ENCODE results near the gene LSM14B.

The LSM14B gene

GRCh38 chr20:62148908-62149314, 26.6 kb downstream of the LSM14B start:
- no peak overlapping the region for H3K27ac ChIP-seq
- TF ChIP-seq CTCF (IDR thresholded peaks at IDR 0.05): no peak
- no peak for TF ChIP-seq ZFX (IDR thresholded peaks at IDR 0.05; ENCODE audit: borderline replicate concordance)

- no peak overlapping the region for H3K27ac ChIP-seq
- TF ChIP-seq CTCF (IDR thresholded peaks at IDR 0.05) (no peak), ZFX (IDR thresholded peaks at IDR 0.05; ENCODE audit: borderline replicate concordance) (no peak)
These were observed 27.4 kb downstream of the LSM14B start for GRCh38 chr20:62149532-62150309.

GRCh38 chr20:62150310-62150575, 28.0 kb downstream of the LSM14B start:
- TF ChIP-seq CTCF (IDR thresholded peaks at IDR 0.05): no peak
- no peak for TF ChIP-seq ZFX (IDR thresholded peaks at IDR 0.05; ENCODE audit: borderline replicate concordance)
- no peak overlapping the region for H3K27ac ChIP-seq

- no peak overlapping the region for H3K27ac ChIP-seq
- no peak for TF ChIP-seq CTCF (IDR thresholded peaks at IDR 0.05)
- TF ChIP-seq ZFX (IDR thresholded peaks at IDR 0.05; ENCODE audit: borderline replicate concordance): no peak
These were observed 28.9 kb downstream of the LSM14B start for GRCh38 chr20:62151225-62151624.

- no peak for TF ChIP-seq CTCF (IDR thresholded peaks at IDR 0.05)
- TF ChIP-seq ZFX (IDR thresholded peaks at IDR 0.05; ENCODE audit: borderline replicate concordance): no peak
- H3K27ac ChIP-seq: no peak overlapping the region
These were observed 29.6 kb downstream of the LSM14B start for GRCh38 chr20:62151835-62152364.

- H3K27ac ChIP-seq: no peak overlapping the region
- TF ChIP-seq ZFX (IDR thresholded peaks at IDR 0.05; ENCODE audit: borderline replicate concordance) (no peak), CTCF (IDR thresholded peaks at IDR 0.05) (no peak)
These were observed 33.4 kb downstream of the LSM14B start for GRCh38 chr20:62155428-62156253.

GRCh38 chr20:62156254-62156556, 33.9 kb downstream of the LSM14B start:
- no peak overlapping the region for H3K27ac ChIP-seq

More at GRCh38 chr20:62156254-62156556, 33.9 kb downstream of the LSM14B start:
- TF ChIP-seq CTCF (IDR thresholded peaks at IDR 0.05): no peak
